Naive thymus-derived CD8-positive, alpha-beta T cell (primary cell): Measurements from ENCODE around the gene ZBTB39. TPM values are rescaled to one million over a fixed set of nuclear protein-coding genes. Genes with fewer than 3 reads are reported as not detected.
"Not testable (repeated sequence)": the region's sequence is repeated elsewhere in the genome, so short reads cannot be mapped to it uniquely, and the experiment has no call there.

Experiments used
- ATAC-seq, 2 donors: fragments of 150-1000 bp; cut with Tn5 transposase in 1 of 2; sonication (Bioruptor Pico), chemical (Tn5 transposase) in 1 of 2; 1 replicate in 1 of 2; 2 replicates in 1 of 2; pipeline ENCODE4 v1.10.0; 2021; ENCODE audit warnings: mild to moderate bottlenecking in 2 of 2, moderate library complexity in 2 of 2
- POLR2A ChIA-PET: fragments of 350-600 bp; sonication (Branson Sonifier 250); formaldehyde crosslinking; loops from one replicate; lab custom pipeline; 2021; ENCODE audit warnings: antibody characterized with exemption; lab: Charles Lee
- DNase-seq, 10 donors: peaks; one replicate each; pipeline versions ENCODE4 v3.0.0 to v3.0.0-alpha.2; 2020 to 2022
- H3K27ac Mint-ChIP-seq, 10 donors: one replicate each; pipeline ENCODE4 v1.8.0; 2020 to 2022; ENCODE audit warnings: mild to moderate bottlenecking in 10 of 10, mixed read lengths in 10 of 10, moderate library complexity in 4 of 10, inconsistent platforms in 1 of 10
- H3K27me3 Mint-ChIP-seq, 5 donors: one replicate each; pipeline ENCODE4 v1.8.0; 2021 to 2022; ENCODE audit warnings: mixed read lengths in 5 of 5
- H3K36me3 Mint-ChIP-seq, 3 donors: one replicate each; pipeline ENCODE4 v1.8.0; 2020 to 2022; ENCODE audit warnings: mixed read lengths in 3 of 3, mild to moderate bottlenecking in 2 of 3, inconsistent platforms in 1 of 3
- H3K4me1 Mint-ChIP-seq, 4 donors: one replicate each; pipeline ENCODE4 v1.8.0; 2021 to 2022; ENCODE audit warnings: mixed read lengths in 4 of 4
- H3K4me3 Mint-ChIP-seq, 10 donors: one replicate each; pipeline ENCODE4 v1.8.0; 2020 to 2022; ENCODE audit warnings: mild to moderate bottlenecking in 10 of 10, mixed read lengths in 10 of 10, moderate library complexity in 6 of 10, inconsistent platforms in 1 of 10
- H3K9me3 Mint-ChIP-seq, 9 donors: one replicate each; pipeline ENCODE4 v1.8.0; 2020 to 2022; ENCODE audit warnings: mixed read lengths in 9 of 9, mild to moderate bottlenecking in 3 of 9, inconsistent platforms in 1 of 9, moderate library complexity in 1 of 9
- polyA plus RNA-seq, 3 donors: library from polyadenylated mRNA; unstranded; fragments of 300-500 nt; fragmentation: Illumina TruSeq; gene quantifications; one replicate each; pipeline ENCODE4 v1.2.3, GENCODE V29; 2021
- total RNA-seq, 8 experiments: library from RNA in 2 of 8; stranded (reverse) in 2 of 8; gene quantifications; one replicate each; pipeline ENCODE4 v1.2.3 and lab custom pipeline; 2021 to 2026

The ZBTB39 gene, protein sequence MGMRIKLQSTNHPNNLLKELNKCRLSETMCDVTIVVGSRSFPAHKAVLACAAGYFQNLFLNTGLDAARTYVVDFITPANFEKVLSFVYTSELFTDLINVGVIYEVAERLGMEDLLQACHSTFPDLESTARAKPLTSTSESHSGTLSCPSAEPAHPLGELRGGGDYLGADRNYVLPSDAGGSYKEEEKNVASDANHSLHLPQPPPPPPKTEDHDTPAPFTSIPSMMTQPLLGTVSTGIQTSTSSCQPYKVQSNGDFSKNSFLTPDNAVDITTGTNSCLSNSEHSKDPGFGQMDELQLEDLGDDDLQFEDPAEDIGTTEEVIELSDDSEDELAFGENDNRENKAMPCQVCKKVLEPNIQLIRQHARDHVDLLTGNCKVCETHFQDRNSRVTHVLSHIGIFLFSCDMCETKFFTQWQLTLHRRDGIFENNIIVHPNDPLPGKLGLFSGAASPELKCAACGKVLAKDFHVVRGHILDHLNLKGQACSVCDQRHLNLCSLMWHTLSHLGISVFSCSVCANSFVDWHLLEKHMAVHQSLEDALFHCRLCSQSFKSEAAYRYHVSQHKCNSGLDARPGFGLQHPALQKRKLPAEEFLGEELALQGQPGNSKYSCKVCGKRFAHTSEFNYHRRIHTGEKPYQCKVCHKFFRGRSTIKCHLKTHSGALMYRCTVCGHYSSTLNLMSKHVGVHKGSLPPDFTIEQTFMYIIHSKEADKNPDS
- 10 to 100 TPM; 10.6 to 11.2 TPM for total RNA-seq
- polyA plus RNA-seq: 1 to 10 TPM; 1.7 to 2.8 (median 1.9) TPM
- 21.3 to 33.4 (median 30.4) reads per million in 6 experiments for total RNA-seq (lab: John Stamatoyannopoulos, UW)

DNA sequence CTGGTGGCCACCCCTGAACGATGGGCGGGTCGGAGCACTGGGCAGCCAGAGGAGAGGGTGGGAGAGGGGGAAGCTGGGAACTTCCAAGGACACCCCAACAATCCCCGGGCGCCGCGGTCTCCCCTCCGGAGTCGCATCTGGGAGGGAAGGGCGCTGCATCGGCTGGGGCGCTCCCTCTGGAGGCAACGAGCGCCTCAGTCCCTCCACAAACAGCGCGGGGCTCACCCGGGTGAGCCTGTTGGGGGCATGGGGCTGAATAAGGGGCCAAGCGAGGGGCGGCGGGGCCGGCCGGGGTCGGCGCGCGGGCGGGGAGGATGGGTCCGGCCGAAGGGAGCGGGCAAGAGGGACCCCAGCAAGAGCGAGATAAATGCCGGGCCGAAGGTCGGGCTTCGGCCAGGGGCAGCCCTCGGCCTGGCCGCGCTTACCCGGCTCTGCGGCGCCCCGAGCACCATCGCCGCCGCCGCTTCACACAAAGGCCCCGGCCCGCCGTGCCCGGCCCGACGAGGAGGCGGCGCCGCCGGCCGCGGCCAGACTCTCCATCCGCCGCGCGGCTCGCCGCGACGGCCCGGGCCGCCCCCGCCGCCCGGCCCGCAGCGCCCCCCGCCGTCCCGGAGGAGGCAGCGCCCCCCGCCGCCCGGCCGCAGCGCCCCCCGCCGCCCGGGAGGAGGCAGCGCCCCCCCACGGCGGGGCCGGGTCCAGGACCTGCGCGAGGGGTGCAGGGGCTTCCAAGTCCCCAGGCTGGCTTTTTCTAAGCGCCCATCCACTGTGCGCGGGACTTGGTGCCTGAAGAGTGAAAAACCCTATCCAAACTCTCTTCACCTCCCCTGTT lies at the start of gene ZBTB39:
Gene ZBTB39, minus strand, starts transcription at position 567 of the 829 bp plus-strand sequence. CDS start 1,629 bp downstream, outside the sequence.
- Mint-ChIP-seq H3K4me1 (peaks cover 30 to 70% (median 56%) of the 10 kb centered on the region in 4 donors), H3K27ac (peak within 1 kb of the TSS; percentile 87 to 98 (median 92)), H3K4me3 (peak within 1 kb of the TSS; percentile 88 to 98 (median 95)), H3K36me3 (peaks cover 0 to 32% (median 11%) of the 10 kb centered on the region in 3 donors), H3K9me3 (no peaks in the 10 kb centered on the region), H3K27me3 (no peaks in the 10 kb centered on the region)
- POLR2A ChIA-PET: interaction anchor here (0.6 to 1.5 kb wide), 5 partner anchors 11 to 217 kb away, joined by 3 to 10 read pairs (median 3); partner anchors contain the start of gene STAT6
- ATAC-seq: peak; percentile 80 to 83
- peak; percentile 48 to 77 (median 74) for DNase-seq

DNA sequence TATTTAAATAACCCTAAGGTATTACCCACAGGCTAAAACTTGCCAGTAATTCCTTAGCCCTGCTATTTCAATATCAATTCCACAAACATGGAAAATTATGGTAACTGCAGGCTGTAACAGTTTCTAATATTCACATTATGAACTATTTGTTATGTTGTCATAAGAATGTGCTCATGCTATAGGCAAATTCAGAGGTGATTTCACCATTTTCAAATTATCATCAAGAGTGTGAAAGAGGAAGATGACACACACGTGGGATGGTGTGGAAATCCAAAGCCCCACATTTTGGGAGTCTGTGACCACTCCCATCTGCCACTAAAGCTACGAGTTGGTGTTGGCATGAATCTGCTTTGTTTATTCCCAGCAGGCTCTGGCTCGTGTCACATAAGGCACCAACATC lies 49.5 kb upstream of the ZBTB39 start:
- Mint-ChIP-seq H3K9me3 (no peaks in the 10 kb centered on the region), H3K36me3 (peaks cover 0 to 37% (median 13%) of the 10 kb centered on the region in 3 donors), H3K4me3 (no peak overlapping the region), H3K4me1 (peaks cover 0 to 12% (median under 1%) of the 10 kb centered on the region in 4 donors), H3K27ac (peak overlapping the region in 1 of 10 donors; percentile 27), H3K27me3 (no peaks in the 10 kb centered on the region)
- ATAC-seq (no peak), DNase-seq (no peak)
- POLR2A ChIA-PET: interaction anchor here (0.8 kb wide), 1 partner anchor 15 kb away, joined by 3 read pairs; no protein-coding TSS in a partner anchor

DNA sequence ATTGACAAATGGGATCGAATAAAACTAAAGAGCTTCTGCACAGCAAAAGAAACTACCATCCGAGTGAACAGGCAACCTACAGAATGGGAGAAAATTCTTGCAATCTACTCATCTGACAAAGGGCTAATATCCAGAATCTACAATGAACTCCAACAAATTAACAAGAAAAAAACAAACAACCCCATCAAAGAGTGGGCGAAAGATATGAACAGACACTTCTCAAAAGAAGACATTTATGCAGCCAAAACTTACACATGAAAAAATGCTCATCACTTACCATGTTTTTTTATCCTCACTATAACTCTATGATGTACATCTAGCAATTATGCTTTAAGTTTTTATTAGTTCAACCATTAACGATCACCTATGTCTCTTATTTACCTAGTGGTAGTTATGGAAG lies 47.6 kb upstream of the ZBTB39 start:
- ATAC-seq, H3K9me3 Mint-ChIP-seq, POLR2A ChIA-PET, H3K27ac Mint-ChIP-seq, H3K27me3 Mint-ChIP-seq, DNase-seq, H3K4me3 Mint-ChIP-seq: not testable (repeated sequence)
- Mint-ChIP-seq H3K36me3 (peaks cover 0 to 19% (median 10%) of the 10 kb centered on the region in 3 donors), H3K4me1 (peaks cover 0 to 12% (median 0%) of the 10 kb centered on the region in 4 donors)

DNA sequence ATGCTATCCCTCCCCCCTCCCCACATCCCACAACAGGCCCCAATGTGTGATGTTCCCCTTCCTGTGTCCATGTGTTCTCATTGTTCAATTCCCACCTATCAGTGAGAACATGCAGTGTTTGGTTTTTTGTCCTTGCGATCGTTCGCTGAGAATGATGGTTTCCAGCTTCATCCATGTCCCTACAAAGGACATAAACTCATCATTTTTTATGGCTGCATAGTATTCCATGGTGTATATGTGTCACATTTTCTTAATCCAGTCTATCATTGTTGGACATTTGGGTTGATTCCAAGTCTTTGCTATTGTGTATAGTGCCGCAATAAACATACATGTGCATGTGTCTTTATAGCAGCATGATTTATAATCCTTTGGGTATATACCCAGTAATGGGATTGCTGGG lies 46.8 kb upstream of the ZBTB39 start:
- DNase-seq: not testable (repeated sequence)
- H3K36me3 Mint-ChIP-seq: peaks cover 0 to 12% (median 4%) of the 10 kb centered on the region in 3 donors

DNA sequence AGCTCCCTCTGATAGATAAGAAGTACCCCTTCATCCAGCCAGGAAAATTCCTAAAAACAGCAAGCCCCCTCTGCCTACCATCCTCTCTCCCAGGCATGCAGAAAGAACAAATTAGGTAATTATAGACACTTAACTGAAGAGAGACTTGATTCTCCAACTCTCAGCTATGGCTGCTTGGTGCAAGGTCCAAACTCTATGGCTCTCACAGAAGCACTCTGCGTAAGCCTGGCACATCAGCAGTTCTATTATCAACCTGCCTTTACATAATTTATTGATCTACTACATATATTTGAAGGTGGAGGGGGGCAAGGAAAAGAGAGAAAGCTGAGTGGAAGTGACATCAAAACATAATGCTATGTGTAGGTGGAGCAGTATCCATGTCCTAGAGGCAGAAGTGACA lies 44.7 kb upstream of the ZBTB39 start:
- H3K4me1 Mint-ChIP-seq: peaks cover 19 to 26% (median 23%) of the 10 kb centered on the region in 4 donors
- ATAC-seq (no peak), DNase-seq (no peak)
- H3K9me3 Mint-ChIP-seq: no peaks in the 10 kb centered on the region
- POLR2A ChIA-PET: interaction anchor here (0.9 kb wide), 1 partner anchor 20 kb away, joined by 3 read pairs; no protein-coding TSS in a partner anchor
- peaks cover 0 to 3% (median 2%) of the 10 kb centered on the region in 3 donors for H3K36me3 Mint-ChIP-seq
- no peak overlapping the region for H3K4me3 Mint-ChIP-seq
- H3K27ac Mint-ChIP-seq: no peak overlapping the region
- H3K27me3 Mint-ChIP-seq: peaks cover 0 to 2% (median 0%) of the 10 kb centered on the region in 5 donors

More for the DNA sequence above, 46.8 kb upstream of the ZBTB39 start:
- H3K4me1 Mint-ChIP-seq, H3K4me3 Mint-ChIP-seq, ATAC-seq, H3K27me3 Mint-ChIP-seq, POLR2A ChIA-PET, H3K9me3 Mint-ChIP-seq, H3K27ac Mint-ChIP-seq: not testable (repeated sequence)

DNA sequence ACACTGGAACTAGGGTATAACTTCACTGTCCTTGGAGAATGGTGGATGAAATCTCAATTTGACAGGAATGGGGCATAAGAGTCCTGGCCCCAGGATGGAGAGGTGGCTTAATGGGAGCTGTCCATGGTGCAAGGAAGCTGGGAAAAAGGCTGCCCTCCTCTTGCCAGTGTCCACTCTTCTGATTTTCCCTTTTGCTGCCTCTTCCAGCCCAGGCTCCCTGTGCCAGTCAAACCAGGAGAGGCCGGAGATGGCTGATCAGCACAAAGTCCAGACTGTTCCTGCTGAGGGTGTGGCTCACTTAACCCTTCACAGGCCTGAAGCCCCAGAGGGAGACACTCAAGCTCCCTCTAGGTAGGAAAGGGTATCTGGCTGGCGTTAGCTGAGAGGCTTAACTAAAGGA lies 43.5 kb upstream of the ZBTB39 start, which contains the start of gene MYO1A:
Gene MYO1A, minus strand, starts transcription at position 240 of the 400 bp plus-strand sequence. CDS start 1,806 bp downstream, outside the sequence.
- ATAC-seq (no peak), DNase-seq (no peak)
- Mint-ChIP-seq H3K4me1 (peaks cover 22 to 31% (median 28%) of the 10 kb centered on the region in 4 donors), H3K4me3 (no peak within 1 kb of the TSS), H3K9me3 (no peaks in the 10 kb centered on the region), H3K27ac (peak within 1 kb of the TSS in 2 of 10 donors; percentile 17 to 59), H3K36me3 (peaks cover 0 to 3% (median 2%) of the 10 kb centered on the region in 3 donors), H3K27me3 (peaks cover 0 to 2% (median 0%) of the 10 kb centered on the region in 5 donors)
- POLR2A ChIA-PET: interaction anchor here (0.9 kb wide), 1 partner anchor 19 kb away, joined by 3 read pairs; no protein-coding TSS in a partner anchor

DNA sequence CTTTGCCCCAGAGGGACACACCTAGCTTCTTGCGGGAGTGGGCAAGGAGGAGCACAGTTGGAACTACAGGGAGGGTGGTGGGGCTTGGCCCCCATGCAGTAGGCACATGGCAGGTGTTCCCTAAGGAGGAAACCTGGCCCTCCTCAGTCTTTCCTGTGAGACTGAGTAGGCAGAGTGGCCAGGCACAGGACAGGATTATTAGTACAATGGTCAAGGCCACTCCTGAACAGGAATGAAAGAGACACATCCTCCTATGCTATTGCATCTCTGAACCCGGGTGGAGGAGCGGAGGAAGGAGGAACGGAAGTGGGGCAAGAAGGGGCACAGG lies 42.7 kb upstream of the ZBTB39 start:
- Mint-ChIP-seq H3K4me3 (no peak overlapping the region), H3K4me1 (peaks cover 22 to 31% (median 28%) of the 10 kb centered on the region in 4 donors), H3K27ac (peak overlapping the region in 2 of 10 donors; percentile 17 to 59), H3K27me3 (peaks cover 0 to 2% (median 0%) of the 10 kb centered on the region in 5 donors), H3K9me3 (no peaks in the 10 kb centered on the region), H3K36me3 (peaks cover 0 to 3% (median 0%) of the 10 kb centered on the region in 3 donors)
- no peak for DNase-seq
- no peak for ATAC-seq
- POLR2A ChIA-PET: interaction anchor here (0.6 kb wide), 1 partner anchor 30 kb away, joined by 3 read pairs; no protein-coding TSS in a partner anchor

DNA sequence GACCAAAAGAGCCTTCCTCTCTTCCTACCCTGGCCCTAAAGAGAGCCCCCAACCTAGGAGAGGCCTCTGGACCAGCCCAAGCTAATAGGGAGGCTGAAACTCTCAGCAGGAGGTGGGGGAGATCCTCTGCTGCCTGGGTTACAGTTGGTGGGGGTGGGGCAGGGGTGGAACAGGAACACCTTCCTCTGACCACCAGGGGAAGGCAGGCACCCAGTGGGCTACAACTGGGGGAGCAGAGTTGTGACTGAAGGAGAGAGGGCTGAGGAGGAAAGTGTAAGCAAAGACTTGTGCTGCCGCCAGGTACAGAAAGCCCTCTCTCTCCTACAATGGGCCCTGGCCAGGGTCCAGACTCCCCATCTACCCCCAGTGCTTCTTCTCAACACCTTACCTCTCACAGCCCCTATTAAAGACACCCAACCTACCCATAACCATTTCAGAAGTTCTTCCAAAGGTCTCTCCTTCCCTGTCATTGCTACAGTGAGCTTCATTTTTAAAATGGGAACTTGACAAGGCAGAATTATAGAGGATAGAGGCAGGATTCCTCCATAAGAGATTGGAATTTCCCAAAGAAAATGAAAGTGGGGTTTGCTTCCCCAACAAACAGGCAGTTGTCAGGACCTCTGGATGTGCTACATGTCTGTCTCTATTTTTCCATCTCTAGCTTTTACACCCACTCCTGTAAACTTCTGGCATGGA lies 42.2 kb upstream of the ZBTB39 start:
- POLR2A ChIA-PET: interaction anchor here (0.5 to 2.4 kb wide), 5 partner anchors 20 to 78 kb away, joined by 3 to 10 read pairs (median 4); partner anchors contain the start of gene STAT6
- Mint-ChIP-seq H3K4me3 (peak overlapping the region in 1 of 10 donors; percentile 29), H3K36me3 (no peaks in the 10 kb centered on the region), H3K4me1 (peaks cover 22 to 31% (median 28%) of the 10 kb centered on the region in 4 donors), H3K27me3 (peaks cover 0 to 2% (median 0%) of the 10 kb centered on the region in 5 donors), H3K9me3 (no peaks in the 10 kb centered on the region), H3K27ac (peak overlapping the region in 3 of 10 donors; percentile 11 to 70 (median 50))
- ATAC-seq (no peak), DNase-seq (no peak)

DNA sequence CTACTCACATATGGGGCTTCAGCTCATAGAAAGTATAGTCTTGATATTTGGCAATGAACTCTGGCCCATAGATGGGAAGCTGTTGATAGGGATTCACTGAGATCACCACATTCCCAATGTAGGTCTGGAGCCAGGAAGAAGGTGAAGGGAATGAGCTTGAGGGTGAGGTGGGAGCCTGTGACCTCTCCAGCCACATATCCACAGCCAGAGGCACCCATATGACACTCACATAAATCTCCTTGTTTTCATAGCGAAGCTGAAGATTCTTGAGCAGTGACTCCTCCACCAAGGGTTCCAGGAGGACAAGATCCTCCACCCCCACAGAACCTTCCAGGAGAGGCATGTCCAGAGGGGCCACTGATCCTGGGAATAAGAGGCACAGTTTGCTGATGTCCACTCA lies 41.6 kb upstream of the ZBTB39 start:
- H3K27ac Mint-ChIP-seq: peak overlapping the region in 9 of 10 donors; percentile 52 to 93 (median 75)
- peak overlapping the region in 3 of 10 donors; percentile 63 to 68 (median 65) for H3K4me3 Mint-ChIP-seq
- no peaks in the 10 kb centered on the region for H3K36me3 Mint-ChIP-seq
- no peak for ATAC-seq
- peaks cover 0 to 2% (median 0%) of the 10 kb centered on the region in 5 donors for H3K27me3 Mint-ChIP-seq
- H3K9me3 Mint-ChIP-seq: no peaks in the 10 kb centered on the region
- H3K4me1 Mint-ChIP-seq: peaks cover 22 to 31% (median 28%) of the 10 kb centered on the region in 4 donors
- POLR2A ChIA-PET: interaction anchor here (0.5 to 2.4 kb wide), 6 partner anchors 11 to 79 kb away, joined by 3 to 10 read pairs (median 4); partner anchors contain the start of gene STAT6
- DNase-seq: no peak

DNA sequence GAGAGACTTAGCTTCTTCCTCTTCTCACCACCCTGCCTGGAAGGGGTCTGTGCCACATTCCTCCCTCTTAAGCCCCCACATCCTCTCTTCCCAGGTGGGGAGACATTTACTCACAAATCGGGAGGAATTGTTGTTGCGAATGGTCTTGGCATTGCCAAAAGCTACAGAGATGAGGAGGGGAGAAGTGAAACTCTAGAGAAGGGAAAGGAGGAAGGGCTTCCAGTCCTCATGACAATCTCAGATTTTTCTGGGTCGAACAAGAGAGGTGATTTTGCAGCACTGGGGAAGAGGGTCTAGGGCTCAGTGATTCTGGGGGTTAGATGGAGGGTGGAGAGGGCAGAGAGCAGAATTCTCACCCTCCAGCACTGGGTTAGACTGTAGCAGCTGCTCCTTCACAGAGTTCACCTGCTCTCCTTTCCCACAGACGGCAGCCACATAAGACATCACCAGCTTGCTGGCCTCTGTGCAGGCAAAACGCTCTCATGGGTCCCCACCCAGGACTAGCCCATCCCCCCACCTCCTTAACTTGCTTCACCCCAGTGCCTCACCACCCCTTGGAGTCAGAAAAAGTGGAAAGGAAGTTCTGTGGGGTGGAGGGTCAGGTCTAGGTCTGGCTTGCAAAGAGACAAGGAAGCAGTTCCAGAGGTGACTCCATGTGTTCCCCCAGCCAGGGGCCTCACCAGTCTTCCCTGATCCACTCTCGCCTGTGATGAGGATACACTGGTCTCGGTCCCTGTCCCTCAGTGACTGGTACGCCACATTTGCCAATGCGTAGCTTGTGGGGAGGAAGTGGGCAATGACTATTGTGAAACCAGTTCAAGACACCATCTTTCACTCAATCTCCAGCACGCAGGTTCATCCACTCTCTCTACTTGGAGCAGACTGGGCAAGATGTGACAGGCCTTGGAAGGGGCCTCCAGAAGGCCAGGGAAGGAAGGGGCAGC lies 40.9 kb upstream of the ZBTB39 start:
- DNase-seq (peak in 3 of 10 donors; percentile 6 to 44 (median 41)), ATAC-seq (peak; percentile 58 to 73)
- no peaks in the 10 kb centered on the region for H3K36me3 Mint-ChIP-seq
- peaks cover 0 to 2% (median 0%) of the 10 kb centered on the region in 5 donors for H3K27me3 Mint-ChIP-seq
- no peaks in the 10 kb centered on the region for H3K9me3 Mint-ChIP-seq
- H3K27ac Mint-ChIP-seq: peak overlapping the region; percentile 62 to 93 (median 80)
- POLR2A ChIA-PET: interaction anchor here (0.6 to 2.4 kb wide), 6 partner anchors 10 to 546 kb away, joined by 3 to 10 read pairs (median 3); partner anchors contain the start of gene STAT6
- H3K4me1 Mint-ChIP-seq: peaks cover 22 to 31% (median 28%) of the 10 kb centered on the region in 4 donors
- H3K4me3 Mint-ChIP-seq: peak overlapping the region; percentile 40 to 82 (median 62)
